ENCODE results near the gene TP53BP2. TPM values are rescaled to one million over a fixed set of nuclear protein-coding genes. Genes with fewer than 3 reads are reported as not detected.

Gene TP53BP2
- polyA plus RNA-seq, 1 donor from 2014 or later, result 25.2 TPM

DNA sequence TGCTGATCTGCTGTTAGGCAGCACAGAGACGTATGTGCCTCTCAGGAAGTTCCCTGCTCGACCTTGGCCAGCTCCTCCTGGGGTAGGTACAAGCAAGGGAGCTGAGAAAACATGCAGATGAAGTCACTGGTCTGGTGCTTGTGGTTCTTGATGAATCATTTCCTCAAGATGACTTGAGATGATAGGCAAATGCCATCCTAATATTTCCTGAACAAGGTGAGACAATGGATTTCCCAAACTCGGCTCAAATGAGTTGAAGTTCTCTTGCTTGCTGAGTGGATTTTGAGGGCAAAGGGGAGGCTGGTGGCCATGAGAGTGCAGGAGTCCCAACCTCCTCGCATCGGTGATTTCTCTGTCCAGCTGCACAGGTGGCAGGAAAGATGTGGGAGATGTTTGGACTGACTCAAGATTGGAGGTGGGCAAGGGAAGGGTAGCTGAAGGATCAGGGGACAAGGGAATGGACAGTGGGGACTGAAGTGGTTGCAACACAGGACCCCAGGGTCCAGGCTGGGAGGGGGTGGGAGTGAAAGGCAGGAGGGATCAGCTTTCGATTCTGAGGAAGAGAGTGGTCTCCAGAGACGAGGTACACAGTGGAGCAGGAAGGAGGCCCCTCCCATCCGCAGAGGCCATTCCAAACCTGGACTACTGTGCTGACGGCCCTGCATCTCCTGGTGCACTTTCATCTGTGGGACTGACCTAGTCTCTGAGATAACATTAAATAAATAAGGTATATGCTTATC, 69.5 kb downstream of the TP53BP2 start:
- no peak overlapping the region for H2AFZ ChIP-seq (ENCODE audit: low read depth, low read length)
- H3K9ac ChIP-seq (ENCODE audit: low read length), result no peak overlapping the region
- no peak overlapping the region for H3K4me2 ChIP-seq (ENCODE audit: low read length)
- no peak overlapping the region for H3K4me3 ChIP-seq (ENCODE audit: low read length)
- H3F3A ChIP-seq (ENCODE audit: insufficient read depth, low read length, poor library complexity, severe bottlenecking), result peaks cover 3% of the 10 kb centered on the region
- TF ChIP-seq MXI1 (conservative IDR thresholded peaks at IDR 0.05; ENCODE audit: poor library complexity, severe bottlenecking), result no peak
- no peak for TF ChIP-seq RAD21 (conservative IDR thresholded peaks at IDR 0.05)
- no peak for TF ChIP-seq SMC3 (conservative IDR thresholded peaks at IDR 0.05; ENCODE audit: poor library complexity)
- TF ChIP-seq, protein P1, sequence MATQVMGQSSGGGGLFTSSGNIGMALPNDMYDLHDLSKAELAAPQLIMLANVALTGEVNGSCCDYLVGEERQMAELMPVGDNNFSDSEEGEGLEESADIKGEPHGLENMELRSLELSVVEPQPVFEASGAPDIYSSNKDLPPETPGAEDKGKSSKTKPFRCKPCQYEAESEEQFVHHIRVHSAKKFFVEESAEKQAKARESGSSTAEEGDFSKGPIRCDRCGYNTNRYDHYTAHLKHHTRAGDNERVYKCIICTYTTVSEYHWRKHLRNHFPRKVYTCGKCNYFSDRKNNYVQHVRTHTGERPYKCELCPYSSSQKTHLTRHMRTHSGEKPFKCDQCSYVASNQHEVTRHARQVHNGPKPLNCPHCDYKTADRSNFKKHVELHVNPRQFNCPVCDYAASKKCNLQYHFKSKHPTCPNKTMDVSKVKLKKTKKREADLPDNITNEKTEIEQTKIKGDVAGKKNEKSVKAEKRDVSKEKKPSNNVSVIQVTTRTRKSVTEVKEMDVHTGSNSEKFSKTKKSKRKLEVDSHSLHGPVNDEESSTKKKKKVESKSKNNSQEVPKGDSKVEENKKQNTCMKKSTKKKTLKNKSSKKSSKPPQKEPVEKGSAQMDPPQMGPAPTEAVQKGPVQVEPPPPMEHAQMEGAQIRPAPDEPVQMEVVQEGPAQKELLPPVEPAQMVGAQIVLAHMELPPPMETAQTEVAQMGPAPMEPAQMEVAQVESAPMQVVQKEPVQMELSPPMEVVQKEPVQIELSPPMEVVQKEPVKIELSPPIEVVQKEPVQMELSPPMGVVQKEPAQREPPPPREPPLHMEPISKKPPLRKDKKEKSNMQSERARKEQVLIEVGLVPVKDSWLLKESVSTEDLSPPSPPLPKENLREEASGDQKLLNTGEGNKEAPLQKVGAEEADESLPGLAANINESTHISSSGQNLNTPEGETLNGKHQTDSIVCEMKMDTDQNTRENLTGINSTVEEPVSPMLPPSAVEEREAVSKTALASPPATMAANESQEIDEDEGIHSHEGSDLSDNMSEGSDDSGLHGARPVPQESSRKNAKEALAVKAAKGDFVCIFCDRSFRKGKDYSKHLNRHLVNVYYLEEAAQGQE (IDR thresholded peaks at IDR 0.05; ENCODE audit: borderline replicate concordance), result no peak
- H3K9me3 ChIP-seq (ENCODE audit: low read length), result no peaks in the 10 kb centered on the region
- H3K27ac ChIP-seq (ENCODE audit: low read length), result no peak overlapping the region
- peaks cover 17% of the 10 kb centered on the region for H3K36me3 ChIP-seq (ENCODE audit: insufficient read depth, low read length)
- no peaks in the 10 kb centered on the region for H3K9me2 ChIP-seq (ENCODE audit: insufficient read depth, low read length)
- H3K27me3 ChIP-seq (ENCODE audit: insufficient read depth, low read depth, low read length), result no peaks in the 10 kb centered on the region
- H4K20me1 ChIP-seq (ENCODE audit: insufficient read depth), result no peaks in the 10 kb centered on the region
- H3K79me2 ChIP-seq (replicated peaks; ENCODE audit: insufficient read depth, low read length), result no peaks in the 10 kb centered on the region

GRCh38 chr1:223775711-223776074, 70.1 kb downstream of the TP53BP2 start:
- Histone ChIP-seq H3K9me2 (ENCODE audit: insufficient read depth, low read length) (no peaks in the 10 kb centered on the region), H3K36me3 (ENCODE audit: insufficient read depth, low read length) (peaks cover 21% of the 10 kb centered on the region), H3K4me2 (ENCODE audit: low read length) (no peak overlapping the region), H2AFZ (ENCODE audit: low read depth, low read length) (no peak overlapping the region), H3F3A (ENCODE audit: insufficient read depth, low read length, poor library complexity, severe bottlenecking) (peaks cover 3% of the 10 kb centered on the region), H3K79me2 (replicated peaks; ENCODE audit: insufficient read depth, low read length) (no peaks in the 10 kb centered on the region), H3K4me3 (ENCODE audit: low read length) (no peak overlapping the region), H3K27ac (ENCODE audit: low read length) (no peak overlapping the region), H4K20me1 (ENCODE audit: insufficient read depth) (no peaks in the 10 kb centered on the region), H3K9ac (ENCODE audit: low read length) (no peak overlapping the region), H3K9me3 (ENCODE audit: low read length) (no peaks in the 10 kb centered on the region), H3K27me3 (ENCODE audit: insufficient read depth, low read depth, low read length) (no peaks in the 10 kb centered on the region)
- no peak for TF ChIP-seq RAD21 (conservative IDR thresholded peaks at IDR 0.05)
- no peak for TF ChIP-seq EZH2 (IDR thresholded peaks at IDR 0.05; ENCODE audit: borderline replicate concordance, insufficient read depth, low read length, poor library complexity, severe bottlenecking)
- no peak for TF ChIP-seq SMC3 (conservative IDR thresholded peaks at IDR 0.05; ENCODE audit: poor library complexity)
- no peak for TF ChIP-seq POLR2AphosphoS5 (IDR thresholded peaks at IDR 0.05)
- TF ChIP-seq EP300 (conservative IDR thresholded peaks at IDR 0.05; ENCODE audit: poor library complexity, severe bottlenecking), result no peak
- TF ChIP-seq CTCF (IDR thresholded peaks at IDR 0.05; ENCODE audit: poor library complexity, severe bottlenecking), result no peak
- TF ChIP-seq, protein P1 (IDR thresholded peaks at IDR 0.05; ENCODE audit: borderline replicate concordance), result no peak

Measured in neural cell (in vitro differentiated cells).